Measurements from ENCODE around the gene A2ML1.
"Not testable (repeated sequence)": the region's sequence is repeated elsewhere in the genome, so short reads cannot be mapped to it uniquely, and the experiment has no call there.

A2ML1 gene

GRCh38 chr12:8818526-8818925, 3.9 kb upstream of the A2ML1 start:
- DNase-seq: no peak

- no peak for DNase-seq
Observed at GRCh38 chr12:8819666-8819980, 2.8 kb upstream of the A2ML1 start.

GRCh38 chr12:8820676-8821407, 1.6 kb upstream of the A2ML1 start:
- not testable (repeated sequence) for DNase-seq

GRCh38 chr12:8821591-8821990, 830 bp upstream of the A2ML1 start:
- no peak for DNase-seq

GRCh38 chr12:8823565-8824300, 1.3 kb downstream of the A2ML1 start:
- no peak for DNase-seq

GRCh38 chr12:8827551-8828256, 5.3 kb downstream of the A2ML1 start:
- DNase-seq: no peak

GRCh38 chr12:8828257-8829124, 6.1 kb downstream of the A2ML1 start:
- DNase-seq: no peak

GRCh38 chr12:8829125-8829518, 6.7 kb downstream of the A2ML1 start:
- DNase-seq: no peak

- DNase-seq: no peak
Observed at GRCh38 chr12:8829621-8830020, 7.2 kb downstream of the A2ML1 start.

- no peak for DNase-seq
Observed at GRCh38 chr12:8831116-8831515, 8.7 kb downstream of the A2ML1 start.

- no peak for DNase-seq
Observed at GRCh38 chr12:8832500-8832899, 10.1 kb downstream of the A2ML1 start.

- DNase-seq: no peak
Observed at GRCh38 chr12:8834230-8834629, 11.8 kb downstream of the A2ML1 start.

- no peak for DNase-seq
Observed at GRCh38 chr12:8837291-8837690, 14.9 kb downstream of the A2ML1 start.

- DNase-seq: no peak
Observed at GRCh38 chr12:8840321-8840720, 17.9 kb downstream of the A2ML1 start.

GRCh38 chr12:8840938-8841633, 18.7 kb downstream of the A2ML1 start:
- no peak for DNase-seq

- no peak for DNase-seq
Observed at GRCh38 chr12:8841778-8842177, 19.4 kb downstream of the A2ML1 start.

GRCh38 chr12:8844665-8845064, 22.2 kb downstream of the A2ML1 start:
- DNase-seq: no peak

GRCh38 chr12:8846305-8846704, 23.9 kb downstream of the A2ML1 start:
- no peak for DNase-seq

GRCh38 chr12:8847435-8847834, 25.0 kb downstream of the A2ML1 start:
- DNase-seq: no peak

GRCh38 chr12:8849876-8850275, 27.5 kb downstream of the A2ML1 start:
- no peak for DNase-seq

GRCh38 chr12:8852119-8852518, 29.7 kb downstream of the A2ML1 start:
- DNase-seq: no peak

- DNase-seq: no peak
Observed at GRCh38 chr12:8855891-8856290, 33.5 kb downstream of the A2ML1 start.

All from T1000 (cell line).